WTC11 (cell line): ENCODE data around the gene TMEM127.

ENCODE experiments used
- CTCF ChIP-seq: fragments of 200-600 bp; IDR thresholded peaks from 2 replicates; pipeline ENCODE4 v1.8.0; 2022; ENCODE audit warnings: antibody characterized with exemption
- ELF4 ChIP-seq: sonication (generic); formaldehyde crosslinking; IDR thresholded peaks from 2 replicates; pipeline ENCODE4 v1.8.1; 2022; ENCODE audit warnings: low read depth, mild to moderate bottlenecking, moderate library complexity, missing genetic modification reagents
- MAX ChIP-seq: sonication (generic); formaldehyde crosslinking; IDR thresholded peaks from 2 replicates; pipeline ENCODE4 v1.8.0; 2022; ENCODE audit warnings: mild to moderate bottlenecking, missing genetic modification reagents

GRCh38 chr2:96241900-96242611 lies 23.7 kb downstream of the TMEM127 start:
- TF ChIP-seq CTCF: no peak
- no peak for TF ChIP-seq MAX
- no peak for TF ChIP-seq ELF4 (CRISPR knock-in tag)
